ENCODE results near the gene ILK.

- TF ChIP-seq, protein P1, sequence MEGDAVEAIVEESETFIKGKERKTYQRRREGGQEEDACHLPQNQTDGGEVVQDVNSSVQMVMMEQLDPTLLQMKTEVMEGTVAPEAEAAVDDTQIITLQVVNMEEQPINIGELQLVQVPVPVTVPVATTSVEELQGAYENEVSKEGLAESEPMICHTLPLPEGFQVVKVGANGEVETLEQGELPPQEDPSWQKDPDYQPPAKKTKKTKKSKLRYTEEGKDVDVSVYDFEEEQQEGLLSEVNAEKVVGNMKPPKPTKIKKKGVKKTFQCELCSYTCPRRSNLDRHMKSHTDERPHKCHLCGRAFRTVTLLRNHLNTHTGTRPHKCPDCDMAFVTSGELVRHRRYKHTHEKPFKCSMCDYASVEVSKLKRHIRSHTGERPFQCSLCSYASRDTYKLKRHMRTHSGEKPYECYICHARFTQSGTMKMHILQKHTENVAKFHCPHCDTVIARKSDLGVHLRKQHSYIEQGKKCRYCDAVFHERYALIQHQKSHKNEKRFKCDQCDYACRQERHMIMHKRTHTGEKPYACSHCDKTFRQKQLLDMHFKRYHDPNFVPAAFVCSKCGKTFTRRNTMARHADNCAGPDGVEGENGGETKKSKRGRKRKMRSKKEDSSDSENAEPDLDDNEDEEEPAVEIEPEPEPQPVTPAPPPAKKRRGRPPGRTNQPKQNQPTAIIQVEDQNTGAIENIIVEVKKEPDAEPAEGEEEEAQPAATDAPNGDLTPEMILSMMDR (conservative IDR thresholded peaks at IDR 0.05 in 1 of 2, IDR thresholded peaks at IDR 0.05 in 1 of 2; ENCODE audit: low read depth in 1 of 2, low read length in 2 of 2) = no peak
- no peak for TF ChIP-seq EZH2 (IDR thresholded peaks at IDR 0.05; ENCODE audit: low read length, missing control alignments)
These were observed 2.5 kb upstream of the ILK start for GRCh38 chr11:6601041-6601461.
